Medulla oblongata (tissue), 1 donor: ENCODE data around the gene ATP6V0B.

Experiments
- DNase-seq: peaks from one replicate; pipeline ENCODE4 v3.0.0-alpha.2; 2015; ENCODE audit errors: extremely low spot score

ATP6V0B gene

DNA sequence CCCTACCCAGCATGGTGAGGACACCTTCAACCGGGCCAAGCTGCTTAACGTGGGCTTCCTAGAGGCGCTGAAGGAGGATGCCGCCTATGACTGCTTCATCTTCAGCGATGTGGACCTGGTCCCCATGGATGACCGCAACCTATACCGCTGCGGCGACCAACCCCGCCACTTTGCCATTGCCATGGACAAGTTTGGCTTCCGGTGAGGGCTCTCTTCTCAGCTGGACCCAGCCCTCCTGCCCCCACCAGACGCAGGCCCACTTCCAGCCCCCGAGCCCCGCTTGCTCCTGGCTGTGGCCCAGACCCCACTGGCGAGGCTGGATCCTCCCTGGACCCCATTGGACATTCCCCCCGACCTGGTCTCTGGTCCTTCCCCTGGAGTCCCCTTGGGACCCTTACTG is 10.1 kb downstream of the ATP6V0B start:
- DNase-seq, result no peak

DNA sequence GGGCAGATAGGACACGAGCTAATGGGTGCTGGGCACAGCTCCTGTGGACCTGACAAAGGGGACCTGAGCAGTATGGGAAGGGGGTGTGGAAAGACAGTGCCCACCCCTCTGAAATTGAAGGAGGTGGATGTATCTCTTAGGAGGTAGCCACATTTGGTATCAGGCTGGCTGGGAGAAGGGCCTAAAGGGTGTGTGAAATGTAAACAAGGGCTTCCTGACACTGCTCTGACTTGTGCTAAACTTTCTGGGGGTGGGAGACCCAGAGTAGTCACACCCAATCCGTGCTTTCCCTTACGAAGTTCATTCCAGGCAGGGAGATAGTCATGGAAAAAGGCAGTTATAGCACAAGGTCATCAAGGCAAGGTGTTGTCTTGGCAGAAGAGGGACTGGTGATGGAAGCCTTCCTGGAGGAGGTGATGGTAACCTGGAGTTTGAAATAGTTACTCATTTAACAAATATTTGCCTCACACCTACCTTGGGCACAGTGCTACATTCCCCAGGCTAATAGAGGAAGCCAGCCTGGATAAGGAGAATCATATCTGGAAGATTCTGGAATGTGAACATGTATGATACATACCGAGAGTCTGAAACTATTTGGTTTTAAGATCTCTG is 11.3 kb downstream of the ATP6V0B start:
- no peak for DNase-seq

- no peak for DNase-seq
Observed at GRCh38 chr1:43986712-43987111, 12.0 kb downstream of the ATP6V0B start.

GRCh38 chr1:43987159-43987902 is 12.6 kb downstream of the ATP6V0B start:
- DNase-seq, result no peak

DNA sequence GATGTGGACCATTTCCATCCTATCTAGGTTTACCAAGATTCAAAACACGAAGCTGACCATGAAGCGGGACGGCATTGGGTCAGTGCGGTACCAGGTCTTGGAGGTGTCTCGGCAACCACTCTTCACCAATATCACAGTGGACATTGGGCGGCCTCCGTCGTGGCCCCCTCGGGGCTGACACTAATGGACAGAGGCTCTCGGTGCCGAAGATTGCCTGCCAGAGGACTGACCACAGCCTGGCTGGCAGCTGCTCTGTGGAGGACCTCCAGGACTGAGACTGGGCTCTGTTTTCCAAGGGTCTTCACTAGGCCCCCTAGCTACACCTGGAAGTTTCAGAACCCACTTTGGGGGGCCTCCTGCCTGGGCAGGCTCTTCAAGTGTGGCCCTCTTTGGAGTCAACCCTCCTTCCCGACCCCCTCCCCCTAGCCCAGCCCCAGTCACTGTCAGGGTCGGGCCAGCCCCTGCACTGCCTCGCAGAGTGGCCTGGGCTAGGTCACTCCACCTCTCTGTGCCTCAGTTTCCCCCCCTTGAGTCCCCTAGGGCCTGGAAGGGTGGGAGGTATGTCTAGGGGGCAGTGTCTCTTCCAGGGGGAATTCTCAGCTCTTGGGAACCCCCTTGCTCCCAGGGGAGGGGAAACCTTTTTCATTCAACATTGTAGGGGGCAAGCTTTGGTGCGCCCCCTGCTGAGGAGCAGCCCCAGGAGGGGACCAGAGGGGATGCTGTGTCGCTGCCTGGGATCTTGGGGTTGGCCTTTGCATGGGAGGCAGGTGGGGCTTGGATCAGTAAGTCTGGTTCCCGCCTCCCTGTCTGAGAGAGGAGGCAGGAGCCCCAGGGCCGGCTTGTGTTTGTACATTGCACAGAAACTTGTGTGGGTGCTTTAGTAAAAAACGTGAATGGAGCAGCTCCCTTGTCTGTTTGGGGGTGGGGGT is 15.8 kb downstream of the ATP6V0B start:
- DNase-seq, result no peak

- DNase-seq, result no peak
Observed at GRCh38 chr1:43991200-43991475, 16.4 kb downstream of the ATP6V0B start.

DNA sequence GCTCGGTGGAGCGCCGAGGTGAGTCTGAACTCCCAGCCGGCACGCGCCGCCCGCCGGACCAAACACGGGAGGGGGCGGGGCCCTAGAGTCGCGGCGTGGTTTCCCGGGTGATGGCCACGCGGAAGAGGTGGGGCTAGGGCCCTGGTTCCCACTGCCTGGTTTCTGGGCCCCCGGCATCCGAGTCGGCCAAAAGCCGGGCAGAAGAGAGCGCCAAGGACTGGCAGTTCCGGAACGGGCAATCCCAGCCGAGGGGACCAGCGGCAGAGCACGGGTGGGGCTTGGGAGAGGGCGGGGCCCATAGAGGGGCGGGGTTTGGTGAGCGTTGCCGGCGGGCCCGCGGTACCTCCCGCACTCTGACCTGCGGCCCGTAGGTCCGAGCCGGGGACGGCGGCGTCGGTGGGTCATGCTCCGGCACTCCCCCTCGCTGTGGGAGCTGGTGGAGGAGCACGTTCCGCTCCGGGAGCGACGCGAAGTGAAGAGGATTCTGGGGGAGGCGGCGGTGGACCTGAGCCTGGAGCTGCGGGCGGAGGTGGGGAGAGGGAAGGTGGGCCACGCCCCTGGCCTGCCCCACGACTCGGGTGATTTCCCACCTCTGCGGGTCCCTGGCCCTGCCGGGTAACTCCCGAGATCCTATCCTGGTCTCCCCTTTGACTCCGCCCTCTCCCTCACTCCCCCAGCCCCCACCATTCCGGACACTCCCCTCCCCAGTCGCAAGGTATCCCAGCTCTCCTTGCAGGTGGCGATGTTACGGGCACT is 16.9 kb downstream of the ATP6V0B start, which contains the start of gene CCDC24:
Gene CCDC24, plus strand, starts transcription at position 124 of the 756 bp plus-strand sequence. Its CDS starts 280 bp downstream, at position 404.
- DNase-seq, result peak; percentile 90

DNA sequence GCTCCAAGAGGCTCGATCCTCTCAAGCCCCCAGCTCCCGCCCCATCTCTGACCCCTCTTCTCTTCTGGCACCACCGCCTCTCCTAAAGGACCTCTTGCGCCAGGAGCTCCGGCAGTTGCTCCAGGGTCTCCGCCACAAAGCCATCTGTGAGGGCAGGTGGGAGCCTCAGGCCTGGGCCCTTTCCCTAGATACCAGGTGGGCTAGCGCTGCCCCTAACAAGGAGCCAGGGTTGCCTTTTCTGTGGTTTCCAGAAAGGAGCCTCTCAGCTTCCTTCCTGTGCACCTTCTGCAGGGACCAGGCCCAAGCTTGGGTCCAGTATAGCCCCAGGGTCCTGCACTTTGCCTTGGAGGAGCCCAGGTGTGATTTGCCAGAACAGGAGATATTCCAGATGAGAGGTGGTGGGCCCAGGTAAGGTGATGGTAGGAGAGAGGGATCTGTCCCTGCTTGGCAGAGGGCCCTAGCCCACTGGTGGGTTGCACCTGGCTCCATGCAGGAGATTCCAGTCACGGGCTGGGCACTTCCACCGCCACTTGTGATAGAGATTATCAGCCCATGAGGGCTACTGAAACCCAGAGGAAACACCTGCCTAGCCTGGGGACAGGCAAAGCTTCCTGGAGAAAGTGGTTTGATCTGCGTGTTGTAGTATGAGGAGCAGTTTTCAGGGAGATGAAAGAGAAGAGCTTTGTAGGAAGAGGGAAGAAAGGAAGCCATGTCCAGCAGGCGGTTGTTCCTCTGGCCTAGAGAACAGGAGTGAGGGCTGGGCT is 17.7 kb downstream of the ATP6V0B start:
- DNase-seq, result no peak

- no peak for DNase-seq
Observed at GRCh38 chr1:43993206-43993914, 18.6 kb downstream of the ATP6V0B start.

- no peak for DNase-seq
Observed at GRCh38 chr1:43994071-43994470, 19.3 kb downstream of the ATP6V0B start.

DNA sequence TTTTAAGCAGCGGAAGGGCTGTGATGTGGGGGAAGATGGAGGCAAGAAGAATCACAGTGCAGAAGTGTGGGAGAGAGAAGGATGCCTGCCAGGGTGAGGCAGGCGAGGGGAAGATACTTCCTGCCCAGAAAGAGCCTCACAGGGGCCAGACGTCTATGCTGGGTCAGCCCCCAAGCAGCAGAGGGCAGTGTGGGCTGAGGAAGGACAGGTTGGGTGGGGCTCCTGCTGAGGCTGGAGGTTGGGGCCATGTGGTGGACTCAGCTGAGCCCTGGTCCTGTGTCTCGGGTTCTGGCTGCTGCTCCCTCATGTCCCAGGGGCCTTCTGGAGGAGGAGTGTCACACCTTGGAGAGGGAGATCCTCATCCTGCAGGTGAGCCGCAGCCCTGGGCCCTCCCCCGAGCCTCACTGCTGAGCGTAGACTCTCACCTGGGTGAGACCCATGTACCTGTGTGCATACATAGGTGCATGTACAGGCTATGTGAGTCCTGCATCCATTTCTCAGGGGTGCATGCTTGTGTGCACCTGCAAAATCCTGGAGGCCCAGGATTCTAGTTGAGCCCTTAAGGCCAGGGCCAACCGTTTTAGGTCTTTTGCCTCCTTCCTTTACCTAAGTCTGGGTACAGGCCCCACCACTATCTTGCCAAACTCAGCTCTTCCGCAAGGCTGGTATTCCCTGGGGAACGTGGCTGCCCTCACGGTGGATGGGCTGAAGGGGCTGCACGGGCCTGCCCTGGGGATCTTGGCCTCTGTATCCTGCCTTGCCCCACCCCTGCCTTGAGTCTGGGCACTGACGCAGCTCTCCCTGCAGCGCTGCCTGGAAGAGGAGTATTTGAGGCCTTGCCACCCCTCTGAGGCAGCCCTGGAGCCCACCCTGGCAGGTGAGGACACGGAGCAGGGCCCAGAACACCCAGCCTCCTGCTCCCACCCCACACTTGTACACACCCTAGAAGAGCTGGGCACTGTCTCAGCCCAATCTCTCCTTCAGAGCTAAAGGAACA is 20.3 kb downstream of the ATP6V0B start:
- peak; percentile 37 for DNase-seq

DNA sequence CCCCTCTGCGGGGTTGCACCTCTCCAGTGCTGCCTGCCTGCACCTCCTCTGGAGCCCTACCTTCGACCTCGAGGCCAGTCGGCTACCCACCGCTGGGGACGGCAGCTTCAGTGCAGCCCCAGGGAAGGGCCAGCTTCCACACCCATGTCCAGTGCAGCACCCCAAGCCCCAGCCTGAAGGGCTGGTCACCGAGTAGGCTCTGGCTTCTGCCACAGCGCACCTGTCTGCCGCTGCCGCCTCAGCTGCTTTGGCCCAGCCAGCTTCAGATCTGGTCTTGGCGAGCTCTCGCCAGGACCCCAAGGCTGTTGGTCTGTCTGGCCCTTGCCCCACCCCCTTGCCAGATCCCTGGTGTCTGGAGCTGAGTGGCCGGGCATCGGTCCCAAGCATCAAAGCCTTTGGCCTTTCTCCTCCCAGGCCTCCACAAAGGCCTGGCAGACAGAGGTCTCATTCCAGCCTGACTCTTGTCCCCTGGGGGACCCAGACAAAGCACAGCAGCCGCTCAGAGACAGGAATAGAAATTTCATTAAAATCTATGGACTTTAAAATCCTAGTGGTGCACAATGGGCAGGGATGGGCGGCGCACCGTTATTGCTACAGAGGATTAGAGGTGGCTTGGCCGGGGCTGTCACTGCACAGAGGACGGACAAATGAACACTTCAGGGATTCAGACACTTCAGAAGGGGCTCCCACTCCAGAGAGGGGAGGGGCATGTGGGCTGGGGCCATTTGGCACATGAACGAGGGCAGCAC is 21.4 kb downstream of the ATP6V0B start:
- peak; percentile 56 for DNase-seq

DNA sequence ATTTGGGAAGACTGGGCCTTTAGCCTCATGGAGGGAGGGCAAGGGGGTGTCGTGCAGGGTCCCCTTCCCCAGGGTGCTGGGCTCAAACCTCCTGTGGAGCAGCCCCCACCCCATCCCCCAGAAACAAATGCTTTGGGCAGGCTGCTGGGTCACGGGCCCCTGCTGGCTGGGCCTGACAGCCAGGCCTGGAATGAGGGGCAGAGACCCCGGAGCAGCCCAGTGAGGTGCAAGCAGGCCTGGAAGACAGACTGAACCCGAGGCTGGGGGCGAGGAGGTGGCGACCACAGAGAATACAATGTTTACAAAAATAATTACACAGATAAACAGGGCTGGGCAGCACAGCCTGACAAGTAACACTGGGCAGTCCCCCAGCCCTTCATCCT is 22.0 kb downstream of the ATP6V0B start:
- no peak for DNase-seq

GRCh38 chr1:43997295-43997999 is 22.7 kb downstream of the ATP6V0B start:
- no peak for DNase-seq

DNA sequence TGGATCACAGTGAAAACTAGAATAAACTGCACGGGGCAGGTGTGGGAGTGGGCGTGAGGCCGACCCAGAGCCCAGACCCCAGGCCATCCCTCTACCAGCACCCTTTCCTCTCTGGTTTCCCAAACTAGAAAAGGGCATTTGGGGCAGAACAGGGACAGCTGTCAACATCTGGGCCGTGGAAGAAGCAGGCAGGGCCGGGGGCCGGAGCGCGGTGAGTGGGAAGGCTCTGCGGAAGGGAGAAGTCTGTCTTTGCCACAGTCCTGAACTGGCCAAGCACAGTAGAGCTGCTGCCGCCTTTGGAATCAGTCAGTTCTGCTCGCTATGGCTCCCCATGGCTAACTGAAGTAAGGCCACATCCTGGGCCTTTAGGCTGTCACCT is 23.2 kb downstream of the ATP6V0B start:
- no peak for DNase-seq

DNA sequence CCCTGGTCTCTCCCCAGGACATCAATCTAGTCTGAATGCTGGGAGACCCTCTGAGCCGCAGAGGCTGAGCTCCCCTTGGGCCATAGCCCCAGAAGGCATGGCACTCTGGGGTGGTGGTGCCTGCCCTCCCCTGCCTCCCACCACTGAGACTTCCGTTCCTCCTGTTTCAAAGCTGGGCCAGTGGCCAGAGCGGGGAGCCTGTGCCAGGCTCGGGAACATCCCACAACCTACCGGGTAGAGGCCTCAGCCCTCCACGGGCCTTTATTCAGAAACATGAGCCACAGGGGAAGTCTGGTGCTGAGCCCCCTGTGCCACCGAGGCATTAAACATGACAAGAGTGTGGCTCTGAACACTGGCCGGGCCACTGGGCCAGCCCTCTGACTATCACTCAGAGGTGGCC is 24.7 kb downstream of the ATP6V0B start:
- DNase-seq, result peak; percentile 60

GRCh38 chr1:44000122-44000665 is 25.4 kb downstream of the ATP6V0B start:
- no peak for DNase-seq

DNA sequence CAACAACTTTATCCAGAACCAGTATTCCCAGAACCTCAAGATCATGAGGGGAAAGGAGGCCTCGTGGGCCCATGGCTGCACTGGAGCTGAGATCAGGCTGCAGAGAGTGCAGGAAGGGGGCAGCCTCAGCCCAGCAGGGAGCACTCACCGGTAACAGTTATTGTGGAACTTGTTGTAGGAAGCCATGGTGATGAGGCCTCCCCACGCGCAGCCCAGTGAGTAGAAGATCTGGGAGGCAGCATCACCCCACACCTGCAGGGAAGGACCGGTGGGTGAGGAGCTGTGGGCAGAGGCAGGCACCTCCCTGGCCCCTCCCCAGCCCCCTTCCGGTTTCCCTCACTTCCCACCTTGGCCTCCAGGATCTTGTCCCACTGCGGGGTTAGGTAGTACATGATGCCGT is 27.4 kb downstream of the ATP6V0B start:
- no peak for DNase-seq
